AG09319 (cell line): ENCODE measurements around the gene MINDY4.

Source experiments
- DNase-seq: peaks from one replicate; pipeline ENCODE4 v3.0.0-alpha.2; 2010; ENCODE audit warnings: low read depth; ENCODE audit errors: extremely low read depth
- CTCF ChIP-seq: IDR thresholded peaks from 2 replicates; pipeline ENCODE4 v1.5.1; 2011; ENCODE audit warnings: low read depth, mild to moderate bottlenecking, inconsistent platforms, low read length, moderate library complexity

The MINDY4 gene

GRCh38 chr7:30924624-30925023, 153.4 kb downstream of the MINDY4 start:
- no peak for DNase-seq
- TF ChIP-seq CTCF: no peak

DNA sequence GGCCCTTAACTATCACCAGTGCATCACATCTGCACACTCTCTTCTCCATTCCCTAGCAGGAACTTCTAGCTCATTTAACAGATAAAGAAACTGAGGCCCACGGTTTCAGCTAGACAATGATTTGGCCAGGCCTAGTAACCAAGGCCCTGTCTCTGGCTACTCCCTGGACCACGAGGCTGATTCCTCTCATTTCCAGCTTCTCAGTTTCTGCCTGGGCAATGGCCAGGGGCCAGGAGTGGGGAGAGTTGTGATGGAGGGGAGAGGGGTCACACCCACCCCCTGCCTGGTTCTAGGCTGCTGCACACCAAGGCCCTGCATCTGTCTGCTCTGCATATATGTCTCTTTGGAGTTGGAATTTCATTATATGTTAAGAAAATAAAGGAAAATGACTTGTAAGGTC, 153.9 kb downstream of the MINDY4 start:
- TF ChIP-seq CTCF: no peak
- DNase-seq: no peak

DNA sequence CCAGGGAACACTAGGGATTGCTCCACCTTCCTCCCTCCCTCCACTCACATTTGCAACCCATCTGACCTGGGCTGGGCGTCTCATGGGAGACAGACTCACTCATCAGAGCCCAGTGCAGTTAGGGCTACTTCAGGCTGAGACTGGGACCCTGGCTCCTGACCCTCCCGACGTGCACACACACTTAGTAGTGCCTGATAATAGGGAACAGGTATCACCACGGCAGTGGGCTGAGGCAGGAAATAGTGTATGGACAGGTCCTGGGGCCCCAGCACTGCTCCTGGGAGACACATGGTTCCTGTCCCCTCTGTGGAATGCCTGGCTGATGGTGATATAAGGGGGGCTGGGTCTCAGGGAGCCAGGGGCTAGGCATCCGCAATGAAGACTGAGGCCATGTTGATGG, 154.7 kb downstream of the MINDY4 start:
- no peak for DNase-seq

GRCh38 chr7:30926313-30926712, 155.1 kb downstream of the MINDY4 start:
- DNase-seq: no peak

More for the DNA sequence above, 154.7 kb downstream of the MINDY4 start:
- TF ChIP-seq CTCF: no peak

DNA sequence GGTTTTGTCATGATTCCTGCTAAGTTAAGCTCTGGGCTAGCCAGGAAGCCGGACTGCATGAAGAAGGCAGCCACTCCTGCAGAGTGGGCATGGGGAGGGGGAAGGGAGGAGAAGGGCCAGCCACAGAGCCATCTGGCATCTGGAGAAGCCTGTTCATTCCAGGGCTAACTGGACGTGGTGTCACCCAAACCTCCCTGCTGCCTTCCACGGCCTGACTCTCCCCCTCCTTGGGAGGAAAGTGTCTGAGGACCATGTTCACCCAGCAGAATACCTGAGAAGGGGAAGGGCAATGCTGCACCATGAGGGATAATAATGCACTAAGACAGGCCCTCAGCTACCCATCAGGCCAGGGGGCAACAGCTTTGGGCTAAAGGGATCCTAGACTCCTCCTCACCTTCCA, 155.8 kb downstream of the MINDY4 start:
- no peak for DNase-seq
- no peak for TF ChIP-seq CTCF

More at GRCh38 chr7:30926313-30926712, 155.1 kb downstream of the MINDY4 start:
- TF ChIP-seq CTCF: no peak

DNA sequence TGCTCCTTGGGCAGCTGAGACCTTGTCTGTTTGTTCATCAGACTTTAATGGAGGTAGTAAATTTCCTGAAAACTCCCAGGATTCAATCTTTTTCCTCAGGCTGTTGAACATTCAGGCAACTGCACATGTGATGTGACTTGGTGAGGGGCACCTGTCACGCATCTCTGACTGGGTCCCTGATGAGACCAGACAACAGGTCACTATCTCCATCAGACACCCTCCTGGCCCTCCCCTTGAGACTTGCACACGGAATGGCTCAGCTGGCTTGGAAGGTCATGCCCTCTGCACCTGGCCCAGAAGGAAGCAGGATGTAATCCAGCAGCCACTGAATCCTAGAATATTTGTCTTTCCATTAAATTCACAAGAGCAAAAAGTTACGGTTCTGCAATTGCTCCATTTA, 156.3 kb downstream of the MINDY4 start:
- TF ChIP-seq CTCF: no peak
- no peak for DNase-seq

DNA sequence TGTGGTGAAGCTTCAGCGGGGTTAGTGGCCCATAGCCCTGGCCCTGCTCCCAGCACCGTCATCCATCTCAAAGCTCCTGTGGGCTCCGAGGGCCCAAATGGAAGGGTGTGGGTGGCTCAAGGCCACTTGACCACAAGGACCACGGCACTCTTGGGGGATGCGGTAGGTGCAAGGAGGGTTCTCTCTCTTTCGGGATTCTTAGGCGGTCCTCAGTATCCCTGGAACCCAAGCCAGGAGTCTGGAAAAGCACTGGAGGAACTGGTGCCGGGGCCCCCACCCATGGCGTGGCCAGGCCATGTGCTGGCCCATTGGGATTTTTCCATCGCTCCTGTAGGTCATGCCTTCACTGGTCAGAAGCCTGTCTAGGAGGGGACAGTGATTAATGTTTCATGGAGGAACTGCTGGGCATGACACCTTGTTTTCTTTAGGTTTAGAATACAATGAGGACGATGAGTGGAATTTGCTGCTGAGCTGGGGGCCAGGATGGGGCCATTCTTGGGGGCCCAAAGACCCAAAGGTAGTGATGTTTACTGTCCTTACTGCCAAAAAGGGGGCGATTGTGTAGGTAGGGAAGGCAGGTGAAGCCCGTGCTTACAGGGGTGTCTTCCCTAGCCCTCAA, 157.1 kb downstream of the MINDY4 start:
- TF ChIP-seq CTCF: no peak
- DNase-seq: no peak
